ENCODE data around the gene OBP2B. TPM values are rescaled to one million over a fixed set of nuclear protein-coding genes. Genes with fewer than 3 reads are reported as not detected.
"Not testable (repeated sequence)": the region's sequence is repeated elsewhere in the genome, so short reads cannot be mapped to it uniquely, and the experiment has no call there.

Gene OBP2B
- total RNA-seq, 2 experiments from 2014 or later, result not detected

DNA sequence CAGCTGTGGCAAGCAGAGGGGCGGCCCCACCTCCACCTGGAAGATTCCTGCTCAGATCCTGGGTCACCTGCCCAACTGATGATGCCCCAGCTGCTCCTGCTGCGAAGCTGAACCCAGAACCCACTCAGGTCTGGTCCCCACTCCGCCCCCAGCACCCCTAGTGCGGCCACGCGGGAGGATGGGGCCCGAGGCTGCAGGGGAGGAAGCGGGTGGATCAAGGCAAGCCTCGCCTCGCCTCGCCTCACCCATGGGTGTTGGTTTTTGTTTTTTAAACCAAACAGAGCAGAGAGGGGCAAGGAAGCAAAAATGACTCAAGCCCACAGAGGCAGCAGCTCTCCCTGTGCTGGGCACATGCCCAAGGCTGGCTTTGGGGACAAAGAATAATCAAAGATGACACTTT is 42.7 kb upstream of the OBP2B start:
- Histone ChIP-seq H3K4me1 (ENCODE audit: insufficient read depth, low read length, poor library complexity, severe bottlenecking) (no peaks in the 10 kb centered on the region), H3K27ac (ENCODE audit: low read depth, low read length, poor library complexity, severe bottlenecking) (no peak overlapping the region), H3K36me3 (ENCODE audit: insufficient read depth, low read length) (no peaks in the 10 kb centered on the region), H3K79me2 (ENCODE audit: insufficient read depth, low read depth, low read length) (no peaks in the 10 kb centered on the region), H3K9me2 (ENCODE audit: insufficient read depth, low read length) (no peaks in the 10 kb centered on the region), H3K4me2 (ENCODE audit: low read length) (no peak overlapping the region), H3K9me3 (ENCODE audit: low read length) (no peaks in the 10 kb centered on the region), H3K4me3 (ENCODE audit: low read depth, low read length, poor library complexity, severe bottlenecking) (no peak overlapping the region), H2AFZ (ENCODE audit: low read length) (no peak overlapping the region), H4K20me1 (ENCODE audit: insufficient read depth, low read length) (no peaks in the 10 kb centered on the region)
- BruUV-seq (replicated peaks), result no TSS peak
- intact Hi-C loops (cut with micrococcal nuclease; ENCODE audit: unreplicated experiment), result no loop called here
- no peak for TF ChIP-seq EZH2phosphoT487 (IDR thresholded peaks at IDR 0.05; ENCODE audit: borderline replicate concordance, low read depth, low read length)
- TF ChIP-seq, protein P1, sequence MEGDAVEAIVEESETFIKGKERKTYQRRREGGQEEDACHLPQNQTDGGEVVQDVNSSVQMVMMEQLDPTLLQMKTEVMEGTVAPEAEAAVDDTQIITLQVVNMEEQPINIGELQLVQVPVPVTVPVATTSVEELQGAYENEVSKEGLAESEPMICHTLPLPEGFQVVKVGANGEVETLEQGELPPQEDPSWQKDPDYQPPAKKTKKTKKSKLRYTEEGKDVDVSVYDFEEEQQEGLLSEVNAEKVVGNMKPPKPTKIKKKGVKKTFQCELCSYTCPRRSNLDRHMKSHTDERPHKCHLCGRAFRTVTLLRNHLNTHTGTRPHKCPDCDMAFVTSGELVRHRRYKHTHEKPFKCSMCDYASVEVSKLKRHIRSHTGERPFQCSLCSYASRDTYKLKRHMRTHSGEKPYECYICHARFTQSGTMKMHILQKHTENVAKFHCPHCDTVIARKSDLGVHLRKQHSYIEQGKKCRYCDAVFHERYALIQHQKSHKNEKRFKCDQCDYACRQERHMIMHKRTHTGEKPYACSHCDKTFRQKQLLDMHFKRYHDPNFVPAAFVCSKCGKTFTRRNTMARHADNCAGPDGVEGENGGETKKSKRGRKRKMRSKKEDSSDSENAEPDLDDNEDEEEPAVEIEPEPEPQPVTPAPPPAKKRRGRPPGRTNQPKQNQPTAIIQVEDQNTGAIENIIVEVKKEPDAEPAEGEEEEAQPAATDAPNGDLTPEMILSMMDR (conservative IDR thresholded peaks at IDR 0.05; ENCODE audit: low read length), result no peak
- ChIA-PET CTCF (ENCODE audit: unreplicated experiment) (no interaction called here), POLR2A (no interaction called here)
- DNase-seq (ENCODE audit: low spot score), result no peak

DNA sequence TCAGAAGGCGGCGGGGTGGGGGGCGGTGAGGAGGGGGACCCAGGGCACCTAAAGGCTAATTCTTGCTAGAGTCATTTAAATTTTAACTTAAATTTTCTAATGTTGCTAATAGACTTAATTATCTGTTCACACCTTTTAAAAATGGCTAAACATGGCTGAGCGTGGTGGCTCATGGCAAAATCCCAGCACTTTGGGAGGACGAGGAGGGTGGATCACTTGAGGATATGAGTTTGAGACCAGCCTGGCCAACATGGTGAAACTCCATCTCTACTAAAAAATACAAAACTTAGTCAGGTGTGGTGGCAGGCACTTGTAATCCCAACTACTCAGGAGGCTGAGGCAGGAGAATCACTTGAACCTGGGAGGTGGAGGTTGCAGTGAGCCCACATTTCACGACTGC is 42.2 kb upstream of the OBP2B start:
- H4K20me1 ChIP-seq (ENCODE audit: insufficient read depth, low read length); DNase-seq (ENCODE audit: low spot score); H3K9me3 ChIP-seq (ENCODE audit: low read length); H3K4me1 ChIP-seq (ENCODE audit: insufficient read depth, low read length, poor library complexity, severe bottlenecking); BruUV-seq (replicated peaks); H3K27ac ChIP-seq (ENCODE audit: low read depth, low read length, poor library complexity, severe bottlenecking); H3K4me2 ChIP-seq (ENCODE audit: low read length); POLR2A ChIA-PET; H3K79me2 ChIP-seq (ENCODE audit: insufficient read depth, low read depth, low read length); H3K4me3 ChIP-seq (ENCODE audit: low read depth, low read length, poor library complexity, severe bottlenecking); H2AFZ ChIP-seq (ENCODE audit: low read length); CTCF ChIA-PET (ENCODE audit: unreplicated experiment); H3K9me2 ChIP-seq (ENCODE audit: insufficient read depth, low read length); H3K36me3 ChIP-seq (ENCODE audit: insufficient read depth, low read length); intact Hi-C loops (cut with micrococcal nuclease; ENCODE audit: unreplicated experiment): not testable (repeated sequence)

DNA sequence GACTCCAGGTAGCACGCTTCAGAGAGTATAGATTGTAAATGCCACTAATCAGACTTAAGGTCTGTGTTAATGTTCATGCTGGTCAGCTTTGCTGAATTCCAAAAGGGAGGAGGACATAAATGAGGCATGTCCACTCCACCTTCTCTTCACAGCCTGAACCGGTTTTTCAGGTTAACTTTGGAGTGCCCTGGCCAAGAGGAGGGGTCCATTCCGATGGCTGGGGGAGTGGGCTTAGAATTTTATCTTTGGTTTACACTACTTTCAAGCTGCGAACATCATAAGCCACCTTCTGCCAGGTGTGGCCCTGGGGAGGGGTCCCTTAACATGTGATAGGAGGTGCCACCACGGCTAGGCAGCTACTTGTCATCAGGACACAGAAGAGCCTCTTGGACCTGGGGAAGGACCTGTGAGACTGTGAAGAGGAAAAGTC is 41.7 kb upstream of the OBP2B start:
- ChIA-PET POLR2A (no interaction called here), CTCF (ENCODE audit: unreplicated experiment) (no interaction called here)
- intact Hi-C loops (cut with micrococcal nuclease; ENCODE audit: unreplicated experiment), result no loop called here
- no TSS peak for BruUV-seq (replicated peaks)
- Histone ChIP-seq H3K4me1 (ENCODE audit: insufficient read depth, low read length, poor library complexity, severe bottlenecking) (no peaks in the 10 kb centered on the region), H3K79me2 (ENCODE audit: insufficient read depth, low read depth, low read length) (no peaks in the 10 kb centered on the region), H3K9me3 (ENCODE audit: low read length) (no peaks in the 10 kb centered on the region), H3K27ac (ENCODE audit: low read depth, low read length, poor library complexity, severe bottlenecking) (no peak overlapping the region), H4K20me1 (ENCODE audit: insufficient read depth, low read length) (no peaks in the 10 kb centered on the region), H3K4me3 (ENCODE audit: low read depth, low read length, poor library complexity, severe bottlenecking) (no peak overlapping the region), H3K4me2 (ENCODE audit: low read length) (no peak overlapping the region), H3K36me3 (ENCODE audit: insufficient read depth, low read length) (no peaks in the 10 kb centered on the region), H3K9me2 (ENCODE audit: insufficient read depth, low read length) (no peaks in the 10 kb centered on the region), H2AFZ (ENCODE audit: low read length) (no peak overlapping the region)
- no peak for DNase-seq (ENCODE audit: low spot score)
- TF ChIP-seq, protein P1 (conservative IDR thresholded peaks at IDR 0.05; ENCODE audit: low read length), result no peak
- no peak for TF ChIP-seq EZH2phosphoT487 (IDR thresholded peaks at IDR 0.05; ENCODE audit: borderline replicate concordance, low read depth, low read length)
